CD4-positive, alpha-beta memory T cell (primary cell): ENCODE data around the gene CASS4. TPM values are rescaled to one million over a fixed set of nuclear protein-coding genes. Genes with fewer than 3 reads are reported as not detected.
"Not testable (repeated sequence)": the region's sequence is repeated elsewhere in the genome, so short reads cannot be mapped to it uniquely, and the experiment has no call there.

Experiments used
- CTCF ChIA-PET: fragments of 350-600 bp; sonication (Branson Sonifier 250); formaldehyde crosslinking; loops from one replicate; lab custom pipeline; 2021; ENCODE audit warnings: inconsistent platforms; ENCODE audit not compliant: partially characterized antibody; lab: Charles Lee
- POLR2A ChIA-PET: fragments of 350-600 bp; sonication (Branson Sonifier 250); formaldehyde crosslinking; loops from one replicate; lab custom pipeline; 2021; ENCODE audit not compliant: partially characterized antibody; lab: Charles Lee
- DNase-seq, 5 donors: peaks; one replicate each; pipeline versions ENCODE4 v3.0.0 to v3.0.0-alpha.2; 2020 to 2022; ENCODE audit warnings: mixed read lengths in 1 of 5
- H3K27ac ChIP-seq: one replicate; pipeline ENCODE4 v1.7.0; 2013; ENCODE audit warnings: low read depth, low read length
- H3K27me3 ChIP-seq: 2 replicates; pipeline ENCODE4 v1.7.0; 2013; ENCODE audit warnings: mild to moderate bottlenecking, low read length, moderate library complexity; ENCODE audit not compliant: insufficient read depth
- H3K36me3 ChIP-seq: 2 replicates; pipeline ENCODE4 v1.7.0; 2013; ENCODE audit warnings: mild to moderate bottlenecking, low read length, moderate library complexity; ENCODE audit not compliant: insufficient read depth
- H3K4me1 ChIP-seq: 2 replicates; pipeline ENCODE4 v1.7.0; 2013; ENCODE audit warnings: mild to moderate bottlenecking, low read length, moderate library complexity; ENCODE audit not compliant: insufficient read depth
- H3K4me3 ChIP-seq, 2 donors: one replicate each; pipeline ENCODE4 v1.7.0; 2013; ENCODE audit warnings: low read length in 2 of 2, mild to moderate bottlenecking in 1 of 2
- H3K9me3 ChIP-seq, 2 donors: one replicate each; pipeline ENCODE4 v1.7.0; 2013; ENCODE audit warnings: low read length in 2 of 2, control low read depth in 1 of 2; ENCODE audit not compliant: control insufficient read depth in 1 of 2
- H3K27ac Mint-ChIP-seq, 7 donors: one replicate each; pipeline ENCODE4 v1.8.0; 2020 to 2021; ENCODE audit warnings: mixed read lengths in 7 of 7, mild to moderate bottlenecking in 6 of 7, inconsistent platforms in 3 of 7, moderate library complexity in 3 of 7
- H3K27me3 Mint-ChIP-seq, 2 donors: one replicate each; pipeline ENCODE4 v1.8.0; 2020 to 2021; ENCODE audit warnings: mixed read lengths in 2 of 2
- H3K36me3 Mint-ChIP-seq, 2 donors: one replicate each; pipeline ENCODE4 v1.8.0; 2020 to 2021; ENCODE audit warnings: mixed read lengths in 2 of 2, inconsistent platforms in 1 of 2, mild to moderate bottlenecking in 1 of 2
- H3K4me1 Mint-ChIP-seq, 4 donors: one replicate each; pipeline ENCODE4 v1.8.0; 2020 to 2021; ENCODE audit warnings: mixed read lengths in 4 of 4, mild to moderate bottlenecking in 1 of 4
- H3K4me3 Mint-ChIP-seq, 8 donors: one replicate each; pipeline ENCODE4 v1.8.0; 2020 to 2021; ENCODE audit warnings: mixed read lengths in 8 of 8, mild to moderate bottlenecking in 7 of 8, moderate library complexity in 6 of 8, inconsistent platforms in 3 of 8
- H3K9me3 Mint-ChIP-seq, 8 donors: one replicate each; pipeline ENCODE4 v1.8.0; 2020 to 2021; ENCODE audit warnings: mixed read lengths in 8 of 8, mild to moderate bottlenecking in 5 of 8, inconsistent platforms in 3 of 8, moderate library complexity in 1 of 8
- intact Hi-C: fragments of 100-400 bp; cut with micrococcal nuclease; formaldehyde crosslinking; loops from one replicate; pipeline ENCODE4 v1.15.1; 2023
- polyA plus RNA-seq, 2 donors: library from polyadenylated mRNA; unstranded; fragments of 300-500 nt; fragmentation: Illumina TruSeq; gene quantifications; one replicate each; pipeline ENCODE4 v1.2.3, GENCODE V29; 2021
- total RNA-seq, 2 experiments: library from RNA; stranded (reverse); gene quantifications; one replicate each; pipeline ENCODE4 v1.2.3, GENCODE V29; 2021

Gene CASS4
- total and polyA plus RNA-seq, 4 experiments from 2014 or later: 3.3 to 10.9 (median 7.9) TPM

GRCh38 chr20:56400001-56400640 lies 11.9 kb upstream of the CASS4 start:
- CTCF ChIA-PET: interaction anchor here (0.6 to 2.1 kb wide), 11 partner anchors 9 to 181 kb away, joined by 3 to 21 read pairs (median 4); partner anchors contain the start of gene CASS4
- Mint-ChIP-seq H3K4me3 (no peak overlapping the region), H3K4me1 (peaks cover 11 to 30% (median 18%) of the 10 kb centered on the region in 4 donors), H3K27me3 (no peaks in the 10 kb centered on the region), H3K36me3 (peaks cover 55 to 76% of the 10 kb centered on the region in 2 donors), H3K27ac (peak overlapping the region in 6 of 7 donors; percentile 43 to 84 (median 68)), H3K9me3 (no peaks in the 10 kb centered on the region)
- POLR2A ChIA-PET: interaction anchor here (0.6 to 1.9 kb wide), 2 partner anchors 12 to 111 kb away, joined by 3 to 4 read pairs; partner anchors contain the start of gene CASS4
- intact Hi-C loops: loop anchor here (1.0 to 2.0 kb wide), 4 partner anchors 8 to 116 kb away; partner anchors contain the start of genes AURKA, CSTF1 and RTF2
- Histone ChIP-seq H3K9me3 (no peaks in the 10 kb centered on the region), H3K4me1 (peaks cover 15% of the 10 kb centered on the region), H3K27ac (no peak overlapping the region), H3K36me3 (peaks cover 73% of the 10 kb centered on the region), H3K4me3 (no peak overlapping the region), H3K27me3 (no peaks in the 10 kb centered on the region)
- DNase-seq: peak; percentile 65 to 70 (median 70)

- peak in 1 of 5 donors; percentile 74 for DNase-seq
- Mint-ChIP-seq H3K4me3 (peak overlapping the region in 2 of 8 donors; percentile 69 to 83), H3K4me1 (peaks cover 10 to 38% (median 15%) of the 10 kb centered on the region in 4 donors), H3K27ac (peak overlapping the region in 4 of 7 donors; percentile 25 to 95 (median 56)), H3K36me3 (peaks cover 62 to 74% of the 10 kb centered on the region in 2 donors), H3K9me3 (no peaks in the 10 kb centered on the region), H3K27me3 (no peaks in the 10 kb centered on the region)
- H3K4me3 ChIP-seq: no peak overlapping the region
- H3K27ac ChIP-seq: no peak overlapping the region
- ChIA-PET CTCF (interaction anchor here (2.0 kb wide), 1 partner anchor 8 kb away, joined by 6 read pairs; no protein-coding TSS in a partner anchor), POLR2A (interaction anchor here (1.0 to 1.8 kb wide), 2 partner anchors 8 to 9 kb away, joined by 3 to 5 read pairs; partner anchors contain the start of gene CASS4)
- H3K4me1 ChIP-seq: peaks cover 11% of the 10 kb centered on the region
- H3K9me3 ChIP-seq: no peaks in the 10 kb centered on the region
- no peaks in the 10 kb centered on the region for H3K27me3 ChIP-seq
- intact Hi-C loops: no loop called here
- peaks cover 65% of the 10 kb centered on the region for H3K36me3 ChIP-seq
These were observed 8.6 kb upstream of the CASS4 start for GRCh38 chr20:56403465-56403864.

GRCh38 chr20:56405356-56405755 lies 6.7 kb upstream of the CASS4 start:
- H3K4me3 Mint-ChIP-seq, intact Hi-C loops, H3K4me3 ChIP-seq, H3K27me3 Mint-ChIP-seq, H3K27me3 ChIP-seq, H3K27ac ChIP-seq, POLR2A ChIA-PET, H3K9me3 ChIP-seq, H3K4me1 ChIP-seq, H3K9me3 Mint-ChIP-seq, DNase-seq: not testable (repeated sequence)
- peaks cover 53% of the 10 kb centered on the region for H3K36me3 ChIP-seq
- H3K27ac Mint-ChIP-seq: peak overlapping the region in 2 of 7 donors; percentile 7 to 69
- H3K36me3 Mint-ChIP-seq: peaks cover 53 to 65% of the 10 kb centered on the region in 2 donors
- peaks cover 6 to 43% (median 13%) of the 10 kb centered on the region in 4 donors for H3K4me1 Mint-ChIP-seq
- CTCF ChIA-PET: interaction anchor here (1.6 to 2.0 kb wide), 2 partner anchors 8 to 10 kb away, joined by 5 to 6 read pairs; no protein-coding TSS in a partner anchor

GRCh38 chr20:56406910-56407309 lies 5.2 kb upstream of the CASS4 start:
- peaks cover 12% of the 10 kb centered on the region for H3K4me1 ChIP-seq
- intact Hi-C loops: no loop called here
- H3K4me3 Mint-ChIP-seq: no peak overlapping the region
- no peaks in the 10 kb centered on the region for H3K27me3 ChIP-seq
- peak overlapping the region in 1 of 7 donors; percentile 10 for H3K27ac Mint-ChIP-seq
- peaks cover 48 to 56% of the 10 kb centered on the region in 2 donors for H3K36me3 Mint-ChIP-seq
- no peak for DNase-seq
- CTCF ChIA-PET: interaction anchor here (1.6 kb wide), 1 partner anchor 9 kb away, joined by 5 read pairs; no protein-coding TSS in a partner anchor
- no peak overlapping the region for H3K27ac ChIP-seq
- H3K9me3 Mint-ChIP-seq: no peaks in the 10 kb centered on the region
- no peak overlapping the region for H3K4me3 ChIP-seq
- no peaks in the 10 kb centered on the region for H3K9me3 ChIP-seq
- POLR2A ChIA-PET: interaction anchor here (0.9 to 1.4 kb wide), 2 partner anchors 12 to 13 kb away, joined by 3 to 4 read pairs; no protein-coding TSS in a partner anchor
- peaks cover 44% of the 10 kb centered on the region for H3K36me3 ChIP-seq
- H3K27me3 Mint-ChIP-seq: no peaks in the 10 kb centered on the region
- H3K4me1 Mint-ChIP-seq: peaks cover 13 to 53% (median 20%) of the 10 kb centered on the region in 4 donors

GRCh38 chr20:56409521-56409920 lies 2.5 kb upstream of the CASS4 start:
- Mint-ChIP-seq H3K27ac (peak overlapping the region in 3 of 7 donors; percentile 59 to 94 (median 65)), H3K27me3 (no peaks in the 10 kb centered on the region), H3K4me1 (peaks cover 22 to 62% (median 34%) of the 10 kb centered on the region in 4 donors), H3K9me3 (no peaks in the 10 kb centered on the region), H3K36me3 (peaks cover 34 to 49% of the 10 kb centered on the region in 2 donors), H3K4me3 (no peak overlapping the region)
- no peak overlapping the region for H3K4me3 ChIP-seq
- ChIA-PET CTCF (interaction anchor here (0.7 to 1.6 kb wide), 4 partner anchors 9 to 32 kb away, joined by 3 to 4 read pairs (median 4); no protein-coding TSS in a partner anchor), POLR2A (interaction anchor here (0.9 to 1.3 kb wide), 4 partner anchors 9 to 15 kb away, joined by 3 to 8 read pairs (median 4); no protein-coding TSS in a partner anchor)
- no peaks in the 10 kb centered on the region for H3K9me3 ChIP-seq
- no peak overlapping the region for H3K27ac ChIP-seq
- H3K27me3 ChIP-seq: no peaks in the 10 kb centered on the region
- peaks cover 35% of the 10 kb centered on the region for H3K4me1 ChIP-seq
- DNase-seq: no peak
- intact Hi-C loops: no loop called here
- peaks cover 27% of the 10 kb centered on the region for H3K36me3 ChIP-seq

- Histone ChIP-seq H3K36me3 (peaks cover 25% of the 10 kb centered on the region), H3K4me1 (peaks cover 40% of the 10 kb centered on the region), H3K4me3 (no peak overlapping the region), H3K27me3 (no peaks in the 10 kb centered on the region), H3K9me3 (no peaks in the 10 kb centered on the region), H3K27ac (no peak overlapping the region)
- intact Hi-C loops: loop anchor here (10.0 kb wide), 1 partner anchor 985 kb away; the partner anchor contains the start of gene RBM38
- Mint-ChIP-seq H3K4me3 (peak overlapping the region in 1 of 8 donors; percentile 5), H3K36me3 (peaks cover 32 to 50% of the 10 kb centered on the region in 2 donors), H3K27ac (peak overlapping the region; percentile 57 to 94 (median 72)), H3K27me3 (no peaks in the 10 kb centered on the region), H3K4me1 (peaks cover 24 to 65% (median 37%) of the 10 kb centered on the region in 4 donors), H3K9me3 (no peaks in the 10 kb centered on the region)
- DNase-seq: no peak
- ChIA-PET POLR2A (interaction anchor here (0.9 to 4.1 kb wide), 4 partner anchors 9 to 16 kb away, joined by 3 to 58 read pairs (median 6); partner anchors contain the start of genes AURKA and CSTF1), CTCF (interaction anchor here (0.7 to 1.6 kb wide), 5 partner anchors 8 to 32 kb away, joined by 3 to 4 read pairs (median 3); no protein-coding TSS in a partner anchor)
These were observed 2.1 kb upstream of the CASS4 start for GRCh38 chr20:56409956-56410355.
